HepG2 (cell line): ENCODE measurements around the gene NDEL1. TPM values are rescaled to one million over a fixed set of nuclear protein-coding genes. Genes with fewer than 3 reads are reported as not detected.

Experiments
- ATAC-seq: fragments of 200-7000 bp; cut with Tn5 transposase; 3 replicates; pipeline ENCODE4 v1.9.1; 2020; ENCODE audit warnings: mild to moderate bottlenecking, moderate library complexity
- BruUV-seq: library from RNA; stranded (reverse); fragments of 400-500 nt; replicated peaks from 2 replicates; lab custom pipeline; 2021; lab: Mats Ljungman, UMichigan
- CTCF ChIA-PET: fragments of 300-600 bp; formaldehyde crosslinking; extraction: SDS; loops from one replicate; lab custom pipeline; 2021; ENCODE audit warnings: low total read pairs, inconsistent platforms, low intra/inter-chr PET ratio; lab: Yijun Ruan, JAX
- POLR2A ChIA-PET: fragments of 350-600 bp; sonication (Branson Sonifier 250); formaldehyde crosslinking; loops from one replicate; lab custom pipeline; 2020; ENCODE audit warnings: antibody characterized with exemption, inconsistent platforms; lab: Yijun Ruan, JAX
- DNase-seq: peaks from one replicate; pipeline ENCODE4 v3.0.0-alpha.2; 2015; ENCODE audit warnings: low spot score
- FAIRE-seq: peaks from 3 replicates; lab custom pipeline; 2011; peaks lifted over from hg19 to GRCh38; lab: Jason Lieb, UNC
- H2AFZ ChIP-seq: one replicate; pipeline ENCODE4 v1.6.1; 2011; ENCODE audit warnings: low read length, inconsistent platforms
- H3K27ac ChIP-seq: fragments of 300-600 bp; 3 replicates; pipeline ENCODE4 v1.8.0; 2011; ENCODE audit warnings: mixed run types, mild to moderate bottlenecking, mixed read lengths, low read length, inconsistent platforms; ENCODE audit not compliant: insufficient read depth; ENCODE audit errors: extremely low read length
- H3K27me3 ChIP-seq, 2 experiments: fragments of 200-600 bp in 1 of 2; 2 replicates in 1 of 2; 3 replicates in 1 of 2; pipeline versions ENCODE4 v1.6.0 to v1.8.0; 2011; ENCODE audit warnings: low read length in 2 of 2, mild to moderate bottlenecking in 2 of 2, moderate library complexity in 2 of 2, inconsistent platforms in 1 of 2; ENCODE audit not compliant: insufficient read depth in 2 of 2, control insufficient read depth in 1 of 2
- H3K36me3 ChIP-seq, 2 experiments: fragments of 200-600 bp in 1 of 2; replicated peaks in 1 of 2; 2 replicates in 1 of 2; 3 replicates in 1 of 2; pipeline versions ENCODE4 v1.5.1 to v1.8.0; 2011; ENCODE audit warnings: low read length in 2 of 2, inconsistent platforms in 1 of 2; ENCODE audit not compliant: insufficient read depth in 2 of 2, control insufficient read depth in 1 of 2
- H3K4me1 ChIP-seq: 2 replicates; pipeline ENCODE4 v1.5.1; 2012; ENCODE audit warnings: low read length, inconsistent platforms; ENCODE audit not compliant: insufficient read depth
- H3K4me2 ChIP-seq: 2 replicates; pipeline ENCODE4 v1.6.0; 2011; ENCODE audit warnings: low read depth, low read length, inconsistent platforms
- H3K4me3 ChIP-seq, 3 experiments: fragments of 200-600 bp in 1 of 3; sonication (generic), shearing (Covaris generic) in 1 of 3; replicated peaks in 1 of 3; 2 replicates each; pipeline ENCODE4 v1.5.1; 2011 to 2016; ENCODE audit warnings: low read length in 3 of 3, inconsistent platforms in 2 of 3, low read depth in 2 of 3, mild to moderate bottlenecking in 2 of 3, control low read depth in 1 of 3, mixed read lengths in 1 of 3; ENCODE audit not compliant: insufficient read depth in 1 of 3
- H3K79me2 ChIP-seq: one replicate; pipeline ENCODE4 v1.6.1; 2011; ENCODE audit warnings: low read length, inconsistent platforms; ENCODE audit not compliant: insufficient read depth
- H3K9ac ChIP-seq: 2 replicates; pipeline ENCODE4 v1.6.0; 2011; ENCODE audit warnings: mild to moderate bottlenecking, low read depth, low read length, inconsistent platforms; ENCODE audit not compliant: insufficient read depth
- H3K9me3 ChIP-seq: 2 replicates; pipeline ENCODE4 v1.5.1; 2012; ENCODE audit warnings: mild to moderate bottlenecking, low read length
- H4K20me1 ChIP-seq: 2 replicates; pipeline ENCODE4 v1.6.0; 2011; ENCODE audit warnings: inconsistent platforms, mild to moderate bottlenecking, low read length, moderate library complexity; ENCODE audit not compliant: insufficient read depth
- ARNT2 ChIP-seq: sonication (generic); formaldehyde crosslinking; IDR thresholded peaks from 2 replicates; pipeline ENCODE4 v1.8.0; 2022; ENCODE audit warnings: mild to moderate bottlenecking, low read depth, missing genetic modification reagents, moderate library complexity
- CCAR2 ChIP-seq: fragments of 200-400 bp; formaldehyde crosslinking; optimal IDR thresholded peaks from 2 replicates; pipeline ENCODE3; 2018; ENCODE audit warnings: low read depth, mild to moderate bottlenecking, low read length, moderate library complexity
- EED ChIP-seq: sonication (generic); formaldehyde crosslinking; IDR thresholded peaks from 2 replicates; pipeline ENCODE4 v1.5.0; 2020; ENCODE audit warnings: mild to moderate bottlenecking, missing genetic modification reagents
- HOXA3 ChIP-seq: sonication (generic); formaldehyde crosslinking; IDR thresholded peaks from 2 replicates; pipeline ENCODE4 v1.5.0; 2020; ENCODE audit warnings: missing genetic modification reagents
- KMT2B ChIP-seq: IDR thresholded peaks from 2 replicates; pipeline ENCODE4 v1.6.1; 2016; ENCODE audit warnings: missing genetic modification reagents, missing compliant biosample characterization
- NCOA1 ChIP-seq: sonication (generic); formaldehyde crosslinking; IDR thresholded peaks from 2 replicates; pipeline ENCODE4 v1.9.0; 2021; ENCODE audit warnings: missing genetic modification reagents
- NCOA5 ChIP-seq: sonication (generic); formaldehyde crosslinking; IDR thresholded peaks from 2 replicates; pipeline ENCODE4 v1.4.0; 2020; ENCODE audit warnings: missing genetic modification reagents
- RXRA ChIP-seq: sonication (generic); formaldehyde crosslinking; IDR thresholded peaks from 2 replicates; pipeline ENCODE4 v1.5.1; 2020; ENCODE audit warnings: missing genetic modification reagents
- ZNF441 ChIP-seq: sonication (generic); formaldehyde crosslinking; IDR thresholded peaks from 2 replicates; pipeline ENCODE4 v1.7.0; 2021; ENCODE audit warnings: missing genetic modification reagents, borderline replicate concordance
- ZNF672 ChIP-seq: sonication (generic); formaldehyde crosslinking; IDR thresholded peaks from 2 replicates; pipeline ENCODE4 v1.8.1; 2022; ENCODE audit warnings: missing genetic modification reagents
- WGBS: methylation state at CpG from one replicate; pipeline ENCODE4 v1.1.6; 2017; ENCODE audit warnings: low lambda C conversion rate; 5-methylcytosine and 5-hydroxymethylcytosine counted together
- in situ Hi-C: cut with HindIII; loops from 2 replicates; pipeline ENCODE4 v1.10.0; 2017; ENCODE audit warnings: low pct_unique_long_range_greater_than_20kb; ENCODE audit not compliant: extremely low pct_ligation_motif_present
- intact Hi-C: fragments of 100-400 bp; cut with micrococcal nuclease; formaldehyde crosslinking; loops from one replicate; pipeline ENCODE4 v1.10.0; 2022; ENCODE audit not compliant: unreplicated experiment
- polyA plus RNA-seq, 8 experiments: library from polyadenylated mRNA; depleted of rRNA in 3 of 8; stranded (reverse) in 7 of 8; unstranded in 1 of 8; fragments of >200 nt; fragmentation: Illumina TruSeq in 4 of 8; extraction: Trizol in 4 of 8; gene quantifications; 2 replicates each; pipeline versions ENCODE4 v1.2.1 to v1.2.3, GENCODE V29; 2011 to 2016; ENCODE audit warnings: low read depth in 4 of 8, missing spikeins in 1 of 8, mixed read lengths in 1 of 8; ENCODE audit not compliant: insufficient read depth in 1 of 8
- total RNA-seq, 5 experiments: library from RNA; depleted of rRNA; stranded (reverse); fragments of >200 nt; fragmentation: Illumina TruSeq; extraction: Trizol; gene quantifications; 2 replicates each; pipeline ENCODE4 v1.2.3, GENCODE V29; 2016; ENCODE audit warnings: low read depth in 1 of 5
- TF ChIP-seq, protein P1 (sequence below): IDR thresholded peaks from 2 replicates; pipeline ENCODE4 v1.6.1; 2016
- TF ChIP-seq, protein P2 (sequence below): sonication (generic); formaldehyde crosslinking; IDR thresholded peaks from 2 replicates; pipeline ENCODE4 v1.8.0; 2022; ENCODE audit warnings: missing genetic modification reagents, mild to moderate bottlenecking, borderline replicate concordance
- TF ChIP-seq, protein P3 (sequence below): IDR thresholded peaks from 2 replicates; pipeline ENCODE4 v1.6.1; 2016; ENCODE audit warnings: low read depth, borderline replicate concordance

NDEL1 gene
- total and polyA plus RNA-seq, 2 of the 13 experiments (the other 11 are each of a cell fraction or from before 2014, with no cell fraction given), result 59.8 to 153 TPM

DNA sequence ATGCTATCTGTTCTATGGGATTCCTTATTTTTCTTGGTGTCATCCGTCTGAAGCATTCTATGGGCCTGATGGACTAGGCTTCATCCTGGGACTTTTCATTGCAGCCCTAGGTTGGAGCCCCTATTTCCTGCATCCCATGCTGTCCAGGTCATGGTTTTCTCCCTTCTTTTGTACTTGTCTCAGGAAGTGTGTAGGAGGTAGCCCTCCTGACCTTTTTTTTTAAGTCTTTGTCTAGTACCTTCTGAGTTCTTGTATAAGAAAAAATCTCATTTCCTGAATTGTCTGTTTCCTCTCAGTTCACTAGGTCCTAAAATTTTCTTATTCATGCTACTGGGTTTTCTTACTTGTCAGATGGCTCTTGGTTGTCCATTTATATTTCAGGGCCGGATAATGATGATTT is 6.0 kb downstream of the NDEL1 start:
- no peak for FAIRE-seq
- Histone ChIP-seq H3K79me2 (peaks cover 80% of the 10 kb centered on the region), H3K4me3 (no peak overlapping the region), H3K4me1 (peaks cover 89% of the 10 kb centered on the region), H4K20me1 (peaks cover 37% of the 10 kb centered on the region), H3K4me2 (no peak overlapping the region), H3K36me3 (peaks cover 3 to 27% of the 10 kb centered on the region in 2 experiments; a peak in 4 of 5 replicates)
- POLR2A ChIA-PET, result no interaction called here
- ATAC-seq, result no peak
- 99% methylated on average over 2 of the region's 2 CpGs for WGBS
- TF ChIP-seq NCOA1 (CRISPR knock-in tag) (no peak), EED (CRISPR knock-in tag) (no peak), KMT2B (CRISPR knock-in tag) (no peak), ZNF441 (CRISPR knock-in tag) (no peak), ARNT2 (CRISPR knock-in tag) (no peak), HOXA3 (CRISPR knock-in tag) (no peak), RXRA (CRISPR knock-in tag) (no peak), NCOA5 (no peak), ZNF672 (CRISPR knock-in tag) (no peak), CCAR2 (no peak)
- TF ChIP-seq, protein P1, sequence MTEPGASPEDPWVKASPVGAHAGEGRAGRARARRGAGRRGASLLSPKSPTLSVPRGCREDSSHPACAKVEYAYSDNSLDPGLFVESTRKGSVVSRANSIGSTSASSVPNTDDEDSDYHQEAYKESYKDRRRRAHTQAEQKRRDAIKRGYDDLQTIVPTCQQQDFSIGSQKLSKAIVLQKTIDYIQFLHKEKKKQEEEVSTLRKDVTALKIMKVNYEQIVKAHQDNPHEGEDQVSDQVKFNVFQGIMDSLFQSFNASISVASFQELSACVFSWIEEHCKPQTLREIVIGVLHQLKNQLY (CRISPR knock-in tag), result no peak
- TF ChIP-seq, protein P2, sequence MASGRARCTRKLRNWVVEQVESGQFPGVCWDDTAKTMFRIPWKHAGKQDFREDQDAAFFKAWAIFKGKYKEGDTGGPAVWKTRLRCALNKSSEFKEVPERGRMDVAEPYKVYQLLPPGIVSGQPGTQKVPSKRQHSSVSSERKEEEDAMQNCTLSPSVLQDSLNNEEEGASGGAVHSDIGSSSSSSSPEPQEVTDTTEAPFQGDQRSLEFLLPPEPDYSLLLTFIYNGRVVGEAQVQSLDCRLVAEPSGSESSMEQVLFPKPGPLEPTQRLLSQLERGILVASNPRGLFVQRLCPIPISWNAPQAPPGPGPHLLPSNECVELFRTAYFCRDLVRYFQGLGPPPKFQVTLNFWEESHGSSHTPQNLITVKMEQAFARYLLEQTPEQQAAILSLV (CRISPR knock-in tag), result no peak
- TF ChIP-seq, protein P3, sequence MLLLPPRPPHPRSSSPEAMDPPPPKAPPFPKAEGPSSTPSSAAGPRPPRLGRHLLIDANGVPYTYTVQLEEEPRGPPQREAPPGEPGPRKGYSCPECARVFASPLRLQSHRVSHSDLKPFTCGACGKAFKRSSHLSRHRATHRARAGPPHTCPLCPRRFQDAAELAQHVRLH (CRISPR knock-in tag), result no peak
- TF ChIP-seq, all 625 proteins: peak for 0
- intact Hi-C loops (no loop called here), in situ Hi-C loops (no loop called here)
- DNase-seq, result no peak
- no peak overlapping the region for H3K27ac ChIP-seq
- no TSS peak for BruUV-seq
- no peaks in the 10 kb centered on the region for H3K9me3 ChIP-seq
- H2AFZ ChIP-seq, result no peak overlapping the region
- no peak overlapping the region for H3K9ac ChIP-seq
- CTCF ChIA-PET, result no interaction called here
- H3K27me3 ChIP-seq, result no peaks in the 10 kb centered on the region; a peak in 1 of 5 replicates
